ENCODE results near the gene AUP1. TPM values are rescaled to one million over a fixed set of nuclear protein-coding genes. Genes with fewer than 3 reads are reported as not detected.

Gene AUP1
- total RNA-seq, 6 experiments from 2014 or later, result 64.6 to 109 (median 80.4) TPM

DNA sequence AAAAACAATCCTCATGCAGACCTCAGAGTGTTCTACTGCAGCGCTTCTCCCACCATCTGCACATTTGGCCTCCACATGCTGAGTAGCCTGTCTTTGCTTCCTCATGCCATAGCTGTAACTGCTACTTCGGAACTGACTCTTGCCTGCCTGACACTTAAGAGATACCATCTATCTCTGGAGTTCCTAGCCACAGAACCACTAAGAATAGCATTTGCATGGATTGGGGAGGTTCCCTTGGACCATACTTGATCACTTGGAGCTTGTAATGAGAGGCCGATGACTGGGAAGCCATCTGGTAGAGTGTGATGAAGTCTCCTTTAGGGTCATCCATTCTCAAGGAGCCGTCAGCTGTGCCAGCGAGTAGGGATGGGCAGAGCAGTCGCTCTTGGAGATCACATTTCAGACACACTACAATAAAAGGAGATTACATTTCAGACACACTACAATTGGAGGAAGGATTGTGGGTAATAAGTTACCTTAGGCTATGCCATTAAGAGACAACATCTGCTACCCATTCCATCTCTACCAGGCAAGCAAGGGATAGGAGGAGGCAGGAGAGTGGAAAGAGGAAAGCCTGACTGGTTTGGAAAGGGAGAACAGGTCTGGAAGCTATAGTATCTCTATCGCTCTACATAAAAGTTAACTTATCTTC is 46.8 kb upstream of the AUP1 start:
- H3K27me3 ChIP-seq, result no peaks in the 10 kb centered on the region
- no peaks in the 10 kb centered on the region for H3K9me3 ChIP-seq
- H3K27ac ChIP-seq, result peak overlapping the region in 1 of 3 donors; percentile 13
- intact Hi-C loops (cut with DNase I), result no loop called here
- TF ChIP-seq, protein P1, sequence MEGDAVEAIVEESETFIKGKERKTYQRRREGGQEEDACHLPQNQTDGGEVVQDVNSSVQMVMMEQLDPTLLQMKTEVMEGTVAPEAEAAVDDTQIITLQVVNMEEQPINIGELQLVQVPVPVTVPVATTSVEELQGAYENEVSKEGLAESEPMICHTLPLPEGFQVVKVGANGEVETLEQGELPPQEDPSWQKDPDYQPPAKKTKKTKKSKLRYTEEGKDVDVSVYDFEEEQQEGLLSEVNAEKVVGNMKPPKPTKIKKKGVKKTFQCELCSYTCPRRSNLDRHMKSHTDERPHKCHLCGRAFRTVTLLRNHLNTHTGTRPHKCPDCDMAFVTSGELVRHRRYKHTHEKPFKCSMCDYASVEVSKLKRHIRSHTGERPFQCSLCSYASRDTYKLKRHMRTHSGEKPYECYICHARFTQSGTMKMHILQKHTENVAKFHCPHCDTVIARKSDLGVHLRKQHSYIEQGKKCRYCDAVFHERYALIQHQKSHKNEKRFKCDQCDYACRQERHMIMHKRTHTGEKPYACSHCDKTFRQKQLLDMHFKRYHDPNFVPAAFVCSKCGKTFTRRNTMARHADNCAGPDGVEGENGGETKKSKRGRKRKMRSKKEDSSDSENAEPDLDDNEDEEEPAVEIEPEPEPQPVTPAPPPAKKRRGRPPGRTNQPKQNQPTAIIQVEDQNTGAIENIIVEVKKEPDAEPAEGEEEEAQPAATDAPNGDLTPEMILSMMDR (IDR thresholded peaks at IDR 0.05), result no peak
- TF ChIP-seq POLR2A (IDR thresholded peaks at IDR 0.05), result no peak
- no peaks in the 10 kb centered on the region for H3K36me3 ChIP-seq
- peak in 3 of 4 donors; percentile 17 to 43 (median 21) for ATAC-seq
- no peak overlapping the region for H3K4me3 ChIP-seq
- no peaks in the 10 kb centered on the region for H3K4me1 ChIP-seq
- no peak for DNase-seq
- WGBS (ENCODE audit: insufficient coverage, low coverage, low lambda C conversion rate, missing lambda C conversion rate), result 89% methylated on average over 6 of the region's 7 CpGs

DNA sequence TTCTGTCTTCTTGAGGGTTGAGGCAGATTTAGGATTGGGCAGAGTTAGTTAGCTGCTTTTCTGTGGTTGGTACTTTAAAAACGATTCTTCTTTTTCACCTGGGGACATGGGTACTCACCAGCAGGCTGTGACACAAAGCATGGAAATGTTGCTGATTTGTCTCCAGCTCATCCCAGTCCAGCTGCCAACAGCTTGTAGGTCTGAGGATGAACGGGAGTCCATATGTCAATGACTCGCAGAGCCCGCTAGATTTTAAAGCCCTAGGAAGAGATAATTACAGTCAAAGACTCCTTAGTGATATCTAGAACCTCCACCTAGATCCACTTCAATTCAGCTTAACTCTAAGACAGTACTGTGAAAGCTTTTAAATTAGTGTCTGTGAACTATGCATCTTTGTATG is 45.8 kb upstream of the AUP1 start:
- Histone ChIP-seq H3K4me3 (no peak overlapping the region), H3K9me3 (no peaks in the 10 kb centered on the region), H3K27me3 (no peaks in the 10 kb centered on the region), H3K27ac (no peak overlapping the region), H3K4me1 (no peaks in the 10 kb centered on the region), H3K36me3 (no peaks in the 10 kb centered on the region)
- ATAC-seq (no peak), DNase-seq (no peak)
- 74% methylated on average over 3 of the region's 4 CpGs for WGBS (ENCODE audit: insufficient coverage, low coverage, low lambda C conversion rate, missing lambda C conversion rate)
- no peak for TF ChIP-seq POLR2A (IDR thresholded peaks at IDR 0.05)
- TF ChIP-seq, protein P1 (IDR thresholded peaks at IDR 0.05), result no peak
- intact Hi-C loops (cut with DNase I), result no loop called here

DNA sequence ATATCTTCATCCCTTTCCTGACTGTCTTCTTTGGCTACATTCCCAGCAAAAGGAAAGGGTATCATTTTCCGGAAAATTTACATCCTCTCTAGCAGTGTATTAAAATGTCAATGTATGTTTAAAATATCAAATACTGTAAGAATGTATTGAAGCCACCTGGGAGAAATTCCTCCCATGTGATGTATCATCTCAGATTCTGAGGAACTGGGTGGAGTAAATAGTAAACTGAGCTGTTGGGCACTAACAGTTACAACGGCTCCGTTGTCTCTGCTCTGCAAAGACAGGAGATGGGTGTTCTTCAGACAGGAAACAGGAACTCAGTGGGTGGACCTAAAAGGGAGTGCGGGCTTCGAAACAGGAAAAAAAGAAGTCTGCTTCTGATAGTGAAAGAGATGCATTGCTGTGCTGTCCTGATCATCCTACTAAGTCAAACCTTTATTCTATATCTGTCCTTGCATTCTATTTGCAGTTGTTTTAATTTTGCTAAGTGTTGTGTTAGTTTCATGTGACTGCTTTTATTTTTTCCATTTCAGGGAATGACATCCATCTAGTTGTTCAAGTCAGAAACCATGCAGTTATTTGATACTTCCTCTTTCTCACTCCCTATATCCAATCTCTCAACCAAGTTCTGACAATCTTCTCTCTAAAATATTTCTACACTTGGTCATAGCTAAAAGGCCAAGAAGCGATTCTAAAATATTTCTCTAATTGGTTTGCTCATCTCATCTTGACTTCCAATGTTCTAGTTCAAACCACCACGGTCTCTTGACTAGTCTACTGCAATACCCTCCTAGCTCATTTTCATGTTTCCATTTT is 44.4 kb upstream of the AUP1 start:
- no peaks in the 10 kb centered on the region for H3K36me3 ChIP-seq
- no peak overlapping the region for H3K4me3 ChIP-seq
- no peaks in the 10 kb centered on the region for H3K4me1 ChIP-seq
- peak; percentile 55 to 73 (median 62) for ATAC-seq
- WGBS (ENCODE audit: insufficient coverage, low coverage, low lambda C conversion rate, missing lambda C conversion rate), result 40% methylated on average over 7 of the region's 7 CpGs
- no peak overlapping the region for H3K27ac ChIP-seq
- no peaks in the 10 kb centered on the region for H3K9me3 ChIP-seq
- no peak for DNase-seq
- TF ChIP-seq POLR2A (IDR thresholded peaks at IDR 0.05), result no peak
- intact Hi-C loops (cut with DNase I), result no loop called here
- no peaks in the 10 kb centered on the region for H3K27me3 ChIP-seq

DNA sequence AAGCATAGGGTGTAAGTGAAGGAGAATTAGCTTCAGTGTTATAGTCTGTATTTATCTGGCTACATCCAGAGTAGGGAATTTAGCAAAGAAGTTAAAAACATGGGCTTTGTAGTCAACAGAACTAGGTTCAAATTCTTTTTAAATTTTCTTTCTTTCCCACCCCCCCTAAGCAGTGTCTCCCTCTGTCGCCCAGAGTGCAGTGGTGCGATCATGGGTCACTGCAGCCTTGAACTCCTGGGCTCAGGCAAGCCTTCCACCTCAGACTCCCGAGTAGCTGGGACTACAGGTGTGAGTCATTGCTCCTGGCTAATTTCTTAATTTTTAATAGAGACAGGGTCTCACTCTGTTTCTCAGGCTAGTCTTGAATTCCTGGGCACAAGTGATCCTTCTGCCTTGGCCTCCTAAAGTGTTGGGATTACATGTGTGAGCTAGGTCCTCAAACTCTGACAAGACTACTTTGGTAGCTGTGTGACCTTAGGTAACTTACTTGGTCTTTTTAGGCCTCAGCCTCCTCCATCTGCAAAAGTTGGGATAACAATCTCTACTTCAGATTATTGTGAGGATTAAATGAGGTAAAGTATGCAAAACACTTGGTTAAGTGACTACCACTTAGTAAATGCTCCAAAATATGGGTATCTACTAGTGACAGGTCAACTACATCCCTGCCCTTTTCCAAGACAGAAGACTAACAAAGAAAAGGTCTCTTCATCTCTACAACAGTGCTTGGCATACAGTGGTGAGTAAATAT is 42.8 kb upstream of the AUP1 start:
- ATAC-seq, result no peak
- Histone ChIP-seq H3K27me3 (no peaks in the 10 kb centered on the region), H3K9me3 (no peaks in the 10 kb centered on the region), H3K27ac (no peak overlapping the region), H3K36me3 (no peaks in the 10 kb centered on the region), H3K4me3 (no peak overlapping the region), H3K4me1 (no peaks in the 10 kb centered on the region)
- TF ChIP-seq POLR2A (IDR thresholded peaks at IDR 0.05), result no peak
- TF ChIP-seq, protein P1 (IDR thresholded peaks at IDR 0.05), result no peak
- intact Hi-C loops (cut with DNase I), result no loop called here
- 74% methylated on average over 3 of the region's 3 CpGs for WGBS (ENCODE audit: insufficient coverage, low coverage, low lambda C conversion rate, missing lambda C conversion rate)
- no peak for DNase-seq
